ENCODE data around the gene AGBL1. TPM values are rescaled to one million over a fixed set of nuclear protein-coding genes. Genes with fewer than 3 reads are reported as not detected.

Gene AGBL1
- total RNA-seq, 1 experiment from 2014 or later: not detected

GRCh38 chr15:86840996-86841395 is 761.3 kb downstream of the AGBL1 start:
- Histone ChIP-seq H2AK5ac (ENCODE audit: insufficient read length, low read length) (no peak overlapping the region), H2BK12ac (ENCODE audit: insufficient read length, low read depth, low read length) (no peak overlapping the region), H4K20me1 (ENCODE audit: control insufficient read depth, insufficient read depth, insufficient read length) (no peaks in the 10 kb centered on the region), H3K79me2 (ENCODE audit: insufficient read depth, low read length) (no peaks in the 10 kb centered on the region), H3K56ac (ENCODE audit: insufficient read length, low read depth, low read length) (no peak overlapping the region), H2BK20ac (ENCODE audit: low read depth, low read length, poor library complexity, severe bottlenecking) (no peak overlapping the region), H4K5ac (ENCODE audit: insufficient read length, low read depth, low read length) (no peak overlapping the region), H3K9me3 (ENCODE audit: control insufficient read depth, low read depth, low read length) (no peaks in the 10 kb centered on the region), H3K14ac (ENCODE audit: insufficient read depth, low read length) (no peak overlapping the region), H2BK15ac (ENCODE audit: low read depth, low read length) (no peak overlapping the region), H3K27ac (ENCODE audit: insufficient read length, low read depth, low read length) (no peak overlapping the region), H2AFZ (ENCODE audit: low read length) (no peak overlapping the region), H3K23ac (ENCODE audit: insufficient read length, low read depth, low read length) (no peak overlapping the region), H2BK120ac (ENCODE audit: low read depth, low read length, poor library complexity, severe bottlenecking) (no peak overlapping the region), H2BK5ac (ENCODE audit: insufficient read length, low read length) (no peak overlapping the region), H3K4me1 (ENCODE audit: insufficient read depth, low read length) (no peaks in the 10 kb centered on the region), H3K79me1 (ENCODE audit: insufficient read depth, low read depth, low read length, poor library complexity, severe bottlenecking) (no peaks in the 10 kb centered on the region), H3T11ph (ENCODE audit: low read length) (no peak overlapping the region), H3K9ac (ENCODE audit: extremely low read depth, insufficient read length, low read length) (no peak overlapping the region), H4K91ac (ENCODE audit: insufficient read length, low read depth, low read length) (no peak overlapping the region), H3K27me3 (ENCODE audit: insufficient read depth, low read length) (no peaks in the 10 kb centered on the region), H3K4ac (ENCODE audit: low read depth, low read length) (no peak overlapping the region), H3K4me2 (ENCODE audit: insufficient read depth, insufficient read length, low read length) (no peak overlapping the region), H4K8ac (replicated peaks; ENCODE audit: insufficient read length, low read depth, low read length) (no peak overlapping the region), H3K18ac (ENCODE audit: insufficient read length, low read depth, low read length) (no peak overlapping the region), H3K23me2 (ENCODE audit: insufficient read length, low read depth, low read length, poor library complexity, severe bottlenecking) (no peaks in the 10 kb centered on the region)
- Mint-ChIP-seq H3K27me3 (ENCODE audit: low read depth) (no peaks in the 10 kb centered on the region), H3K36me3 (ENCODE audit: insufficient read depth in 1 of 3, low read depth in 3 of 3) (no peaks in the 10 kb centered on the region), H3K9me3 (no peaks in the 10 kb centered on the region), H3K4me1 (no peaks in the 10 kb centered on the region), H3K27ac (no peak overlapping the region), H3K4me3 (no peak overlapping the region)
- DNase-seq: no peak
- WGBS (ENCODE audit: extremely low coverage, insufficient read length, low lambda C conversion rate): no CpG with 5 or more reads among the region's 2 CpGs
- TF ChIP-seq CTCF (conservative IDR thresholded peaks at IDR 0.05): no peak

Data from H9 (cell line).